HG03025 (cell line): Measurements from ENCODE around the gene TBC1D5.
A peak's percentile ranks its signal among the peaks of the same experiment; 100 is the strongest.

ENCODE experiments used
- ATAC-seq: cut with Tn5 transposase; IDR thresholded peaks from one replicate; pipeline ENCODE4 v1.9.1; 2021; ENCODE audit warnings: mild to moderate bottlenecking, moderate library complexity; ENCODE audit not compliant: unreplicated experiment, low FRiP score

The TBC1D5 gene

DNA sequence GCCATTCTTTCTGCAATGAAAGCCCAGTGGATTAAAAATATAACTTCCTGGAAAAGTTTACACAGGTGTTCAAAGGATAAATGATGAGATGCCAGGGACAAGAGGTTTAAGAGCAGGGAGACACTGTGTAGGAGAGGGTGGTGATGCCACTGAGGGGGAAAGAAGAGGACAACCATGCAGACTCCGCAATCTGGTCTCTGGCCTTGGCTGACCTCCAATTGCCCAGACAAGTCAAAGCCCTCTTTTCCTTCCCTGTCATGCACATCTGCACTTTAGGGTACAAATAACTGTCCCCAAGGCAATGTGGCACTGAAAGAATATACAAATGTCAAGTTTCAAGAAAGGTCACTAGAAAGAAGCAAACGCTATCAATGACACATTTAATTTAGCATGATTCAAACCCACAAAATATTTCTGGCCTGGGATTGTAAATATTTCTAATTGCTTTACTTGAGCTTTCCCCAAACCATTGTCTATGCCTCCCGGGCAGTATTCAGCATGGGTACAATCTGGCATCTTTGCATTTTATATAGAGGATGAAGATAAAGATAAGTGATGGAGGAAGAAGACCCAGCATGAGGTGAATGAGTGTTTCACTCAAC is 538.3 kb downstream of the TBC1D5 start:
- no peak for ATAC-seq

DNA sequence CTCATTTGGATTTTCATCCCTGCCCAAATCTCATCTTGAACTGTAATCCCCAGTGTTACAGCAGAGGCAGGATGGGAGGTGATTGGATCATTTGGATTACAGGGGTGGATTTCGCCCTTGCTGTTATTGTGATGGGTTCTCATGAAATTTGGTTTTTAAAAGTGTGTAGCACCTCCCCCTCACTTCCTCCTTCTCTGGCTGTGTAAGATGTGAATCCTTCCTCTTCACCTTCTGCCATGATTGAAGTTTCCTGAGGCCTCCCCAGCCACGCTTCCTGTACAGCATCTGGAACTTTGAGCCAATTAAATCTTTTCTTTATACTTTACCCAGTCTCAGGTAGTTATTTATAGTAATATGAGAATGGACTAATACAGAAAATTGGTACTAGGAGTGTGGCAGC is 540.9 kb downstream of the TBC1D5 start:
- ATAC-seq, result no peak

DNA sequence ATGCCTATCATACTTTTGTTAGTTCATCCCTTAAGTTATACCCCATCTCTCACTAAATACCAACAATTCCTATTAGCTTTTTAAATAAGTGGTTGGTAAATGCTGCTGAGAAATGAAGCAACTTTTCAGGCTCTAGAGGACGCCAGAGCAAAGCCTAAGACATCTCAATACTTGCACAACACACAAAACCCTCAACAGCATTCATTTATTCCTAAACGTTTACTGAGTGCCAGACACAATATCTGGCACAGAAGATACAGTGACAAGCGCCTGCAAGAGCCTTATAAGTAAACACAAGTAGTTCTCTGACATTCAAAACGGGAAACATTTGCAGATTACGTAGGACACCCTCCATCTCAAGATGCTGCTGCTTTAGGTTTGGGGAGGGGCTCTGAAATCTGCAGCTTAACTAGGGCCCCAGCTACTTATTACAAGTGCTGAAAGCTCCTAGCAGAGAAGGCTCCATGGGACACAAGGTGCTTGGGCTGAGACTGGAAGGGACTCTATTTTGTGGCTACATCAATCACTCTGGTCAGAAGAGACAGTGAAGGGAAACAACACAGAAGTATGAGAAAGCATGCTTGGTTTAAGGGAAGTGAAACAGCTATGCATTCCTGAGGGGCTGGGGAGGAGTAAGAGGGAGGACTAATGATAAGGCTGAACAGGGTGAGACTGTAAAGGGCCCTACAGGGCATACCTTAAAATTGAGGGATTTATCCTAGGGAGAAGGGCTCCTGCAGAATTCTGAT is 546.4 kb downstream of the TBC1D5 start:
- ATAC-seq, result peak; percentile 90

DNA sequence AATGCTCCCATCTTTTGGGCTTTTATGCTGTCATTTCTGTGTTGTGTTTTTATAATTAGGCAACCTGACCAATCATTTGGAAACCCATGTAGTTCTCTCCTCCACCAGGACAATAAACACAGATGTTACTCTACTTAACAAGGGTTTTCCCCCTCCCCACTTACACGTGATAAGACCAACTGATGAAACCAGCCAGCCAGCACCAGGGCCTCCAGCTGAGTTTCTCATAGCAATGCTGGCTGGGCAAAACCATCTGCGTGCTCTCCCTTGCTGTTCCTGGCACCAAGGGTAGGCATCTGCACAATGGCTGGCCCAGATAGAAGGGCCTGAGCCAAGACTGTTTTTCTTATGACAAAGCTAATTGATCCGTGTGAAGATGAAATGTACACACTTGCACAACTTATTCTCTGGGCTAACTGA is 547.2 kb downstream of the TBC1D5 start:
- peak; percentile 87 for ATAC-seq

DNA sequence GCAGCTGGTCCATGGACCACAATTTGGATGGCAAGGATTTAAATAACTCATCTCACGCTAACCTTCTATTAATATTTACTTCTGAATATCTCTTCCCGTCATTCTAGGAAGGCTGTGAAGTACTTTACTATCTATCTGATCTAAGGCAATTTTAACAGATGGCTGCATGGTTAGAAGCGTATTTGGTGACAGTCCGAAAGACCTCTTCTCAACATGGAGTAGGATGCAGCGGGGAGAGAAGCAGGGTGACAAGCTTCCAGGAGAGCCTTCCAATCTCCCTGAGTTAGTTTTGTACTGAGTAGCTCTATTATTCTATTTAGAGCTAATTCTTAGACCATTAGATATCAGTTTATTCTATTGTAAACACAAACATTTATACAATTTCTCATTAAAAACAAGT is 548.3 kb downstream of the TBC1D5 start:
- no peak for ATAC-seq

DNA sequence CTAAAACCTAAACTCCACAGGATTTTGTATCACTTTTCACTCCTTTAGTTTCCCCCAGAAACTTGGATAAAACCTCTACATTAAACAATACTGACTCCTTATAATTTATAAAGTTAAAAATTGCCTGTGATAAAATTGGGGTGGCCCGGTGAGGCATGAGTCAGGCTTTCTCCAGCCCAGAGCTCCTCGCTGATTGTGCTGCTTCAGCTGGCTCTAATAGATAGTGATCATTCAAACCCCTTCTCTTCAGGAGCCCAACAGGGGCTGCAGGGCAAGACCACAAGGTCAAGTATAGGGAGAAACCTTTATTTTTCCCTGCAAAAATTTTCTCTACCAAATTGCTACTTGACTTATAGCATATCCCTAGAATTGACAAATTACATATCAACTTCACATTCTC is 549.4 kb downstream of the TBC1D5 start:
- ATAC-seq, result no peak

DNA sequence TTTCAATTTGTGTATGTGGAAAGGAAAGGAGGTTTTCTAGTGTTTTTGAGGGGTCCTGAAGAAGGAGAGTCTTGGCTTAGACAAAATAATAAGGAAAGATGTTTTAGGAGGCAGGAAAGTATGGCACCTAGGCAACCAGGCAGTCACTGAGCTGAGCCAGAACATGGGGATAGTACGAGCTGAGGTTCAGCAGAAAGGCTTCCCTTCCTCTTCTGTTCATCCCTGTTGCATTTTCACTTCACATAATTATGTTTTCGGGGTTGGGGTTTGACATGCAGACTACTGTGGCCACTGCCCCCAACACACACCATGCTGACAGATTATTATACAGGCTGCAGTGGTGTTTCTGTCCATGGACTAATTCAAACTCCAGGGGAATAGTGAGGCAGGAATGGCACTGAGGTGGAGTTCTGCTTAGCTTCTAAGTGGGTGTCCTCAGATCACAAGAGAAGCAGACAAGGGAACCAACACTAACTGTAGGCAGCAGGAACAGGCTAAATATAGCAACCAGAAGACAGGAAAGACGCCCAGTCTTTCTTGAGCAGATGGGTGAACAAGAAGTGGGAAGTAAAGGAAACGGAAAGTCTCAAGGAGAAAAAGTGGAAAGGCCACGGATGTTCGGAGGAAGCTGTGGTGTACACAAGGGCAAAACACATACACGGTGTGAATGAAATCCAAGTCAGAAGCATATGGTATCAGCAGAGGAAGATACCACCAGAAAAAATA is 551.9 kb downstream of the TBC1D5 start:
- no peak for ATAC-seq

DNA sequence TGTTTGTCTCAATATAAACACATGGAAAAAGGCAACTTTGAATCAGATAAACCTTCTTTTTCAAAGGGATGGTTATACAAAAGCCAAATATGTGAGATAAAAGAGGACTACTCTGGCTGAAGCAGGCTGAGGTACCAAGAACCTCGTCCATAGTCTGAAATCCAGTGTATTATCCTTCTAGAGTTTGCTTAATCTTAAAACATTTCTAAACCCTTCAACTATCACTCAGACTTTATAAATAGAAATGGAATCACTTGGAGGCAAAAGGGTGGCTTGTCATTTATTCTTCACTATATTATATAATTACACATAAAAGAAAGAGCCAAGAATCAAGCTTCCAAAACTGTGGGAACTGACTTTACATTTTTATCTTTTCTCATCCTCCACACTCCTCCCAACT is 554.1 kb downstream of the TBC1D5 start:
- ATAC-seq, result no peak

DNA sequence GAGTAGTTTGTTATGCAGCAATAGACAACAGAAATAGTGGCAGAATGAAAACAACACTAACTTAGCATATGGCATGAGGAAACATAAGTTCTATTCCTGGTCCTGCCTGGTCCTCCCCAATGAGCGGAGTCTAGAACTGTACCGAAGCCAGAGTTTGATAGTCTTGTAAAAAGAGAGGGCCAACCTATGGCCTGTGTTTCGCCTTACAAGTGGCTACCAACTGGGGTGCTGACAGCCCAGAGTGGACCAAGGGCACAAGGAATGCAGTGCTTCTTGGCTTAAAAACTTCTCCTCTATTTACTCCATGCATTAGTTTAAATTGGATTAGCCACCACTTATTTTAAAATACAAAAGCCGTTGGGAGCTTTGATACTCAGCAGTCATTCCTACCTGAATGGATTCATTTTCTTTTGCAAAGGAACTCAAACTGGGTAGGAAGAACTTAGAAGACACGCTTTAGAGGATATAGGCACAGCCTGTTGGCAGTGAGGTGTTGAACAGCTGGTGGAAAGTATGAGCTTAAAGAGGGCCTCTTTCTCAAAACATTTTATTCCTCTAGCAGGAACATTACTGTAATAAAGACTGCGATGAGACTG is 554.7 kb downstream of the TBC1D5 start:
- no peak for ATAC-seq

DNA sequence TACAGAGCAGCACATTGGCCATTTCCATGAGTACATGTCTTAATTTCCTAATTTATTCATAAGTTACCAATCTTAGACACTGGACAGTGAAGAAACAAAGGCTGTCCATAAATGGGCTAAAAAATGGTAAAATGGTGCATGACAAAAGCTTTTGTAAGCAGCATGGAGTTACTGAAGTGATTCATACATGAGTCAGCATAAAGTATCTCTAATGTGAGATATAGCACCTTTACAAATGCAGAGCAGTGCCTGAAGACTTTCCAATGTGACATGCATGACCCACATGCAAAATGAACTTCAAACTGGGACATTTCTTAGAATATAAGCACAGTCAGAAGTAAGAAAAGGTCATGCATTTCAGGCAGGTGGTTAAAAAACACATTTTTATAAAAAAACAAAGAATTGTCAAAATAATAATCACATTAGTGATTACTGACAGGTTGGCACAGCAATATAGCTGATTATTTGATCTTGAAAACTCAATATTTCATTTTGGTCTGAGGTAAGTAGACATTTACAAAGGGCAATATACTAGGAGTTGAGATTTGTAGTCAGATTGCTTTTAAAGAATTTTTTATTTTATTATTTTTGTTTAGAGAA is 558.4 kb downstream of the TBC1D5 start:
- no peak for ATAC-seq

DNA sequence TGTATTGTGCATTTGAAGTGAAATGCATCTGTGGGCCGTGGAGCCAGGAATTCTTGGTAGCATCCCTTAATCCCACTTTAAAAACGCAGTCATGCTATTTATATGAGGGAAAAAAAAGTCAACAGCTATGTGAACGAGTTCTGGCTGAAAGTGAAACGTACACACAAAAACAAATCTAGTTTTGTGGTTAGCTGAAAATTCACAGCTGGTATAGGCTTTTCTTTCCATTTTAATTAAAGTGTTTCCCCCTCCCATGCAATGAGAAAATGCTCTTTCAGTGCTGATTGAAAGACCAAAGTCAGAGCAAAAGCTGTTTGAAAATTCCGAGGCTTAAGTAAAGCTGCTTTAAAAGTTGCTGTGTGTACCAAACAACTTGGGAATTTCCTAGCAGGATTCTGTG is 560.3 kb downstream of the TBC1D5 start:
- peak; percentile 53 for ATAC-seq

DNA sequence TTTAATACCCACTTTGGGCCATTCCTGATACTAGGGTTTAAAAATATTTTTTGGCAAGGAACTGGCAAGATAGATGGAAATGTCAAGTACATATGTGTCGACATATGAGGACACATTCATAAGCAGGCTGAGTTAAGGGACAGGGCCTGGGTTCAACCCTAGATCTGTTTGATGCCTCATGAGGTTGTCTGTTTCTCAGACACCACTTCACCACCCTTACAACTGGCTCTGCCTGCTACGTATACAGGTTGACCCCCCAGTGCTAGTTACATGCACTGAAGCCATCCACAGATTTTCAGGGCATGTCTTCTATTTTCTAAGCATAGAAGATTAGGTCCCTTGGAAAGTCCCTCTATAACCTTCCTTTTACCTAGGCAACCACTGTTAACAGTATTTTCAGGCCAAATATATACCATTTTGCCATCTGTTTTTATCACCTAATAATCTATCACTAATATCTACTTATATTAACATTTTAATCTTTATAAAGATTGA is 561.0 kb downstream of the TBC1D5 start:
- no peak for ATAC-seq

DNA sequence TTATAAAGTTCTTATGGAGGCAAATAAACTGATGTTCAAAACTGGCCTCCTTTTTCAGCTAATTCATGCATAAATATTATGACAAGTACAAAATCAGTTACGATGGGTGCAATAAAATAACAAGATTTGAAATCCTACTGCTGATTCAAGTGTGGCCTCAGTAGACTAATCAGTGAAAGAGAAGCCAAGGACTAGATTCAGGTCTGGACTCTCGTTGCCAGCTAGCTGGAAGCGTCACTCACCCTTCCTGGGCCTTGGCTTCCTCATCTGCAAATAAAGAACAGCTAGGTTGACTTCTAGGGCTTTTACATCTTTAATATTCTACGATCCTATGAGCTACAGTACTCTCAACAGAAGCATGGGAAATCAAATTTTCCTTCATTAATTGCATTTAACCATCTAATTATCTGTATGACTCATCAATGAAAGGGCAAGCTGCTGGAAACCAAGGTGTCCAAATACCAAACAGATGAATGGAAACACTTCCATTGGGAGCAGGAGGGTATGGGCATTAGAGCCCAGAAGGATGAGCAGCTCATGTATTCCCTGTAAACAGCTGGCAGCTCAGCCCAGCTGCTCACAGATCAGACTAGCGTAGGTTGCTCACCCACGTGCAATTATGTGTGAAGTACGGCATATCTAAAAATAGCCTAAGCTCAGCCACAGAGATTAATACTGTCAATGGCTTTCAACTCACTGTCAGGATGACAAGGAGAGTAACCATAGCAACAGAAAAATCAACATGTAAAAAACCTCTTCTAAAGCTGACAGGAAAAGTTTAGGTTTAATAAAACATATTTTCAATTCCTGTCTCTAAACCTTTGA is 562.8 kb downstream of the TBC1D5 start:
- no peak for ATAC-seq

DNA sequence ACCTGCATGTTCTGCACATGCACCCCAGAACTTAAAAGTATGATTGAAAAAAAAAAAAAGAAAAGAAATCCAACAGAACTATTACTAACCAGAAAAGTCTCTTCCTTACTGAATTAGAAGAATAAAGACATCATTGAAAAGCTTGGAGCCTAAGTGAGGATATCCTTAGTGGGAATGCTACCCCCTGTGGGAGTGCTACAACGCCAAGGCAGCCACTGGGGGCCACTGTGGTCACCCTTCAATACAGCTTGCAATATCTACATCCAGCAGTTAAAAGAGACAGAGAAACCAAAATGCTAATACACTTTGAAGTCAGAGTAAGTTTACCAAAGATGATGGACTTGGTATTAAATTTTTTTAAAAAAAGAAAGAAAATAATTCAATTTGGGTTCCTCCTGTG is 565.7 kb downstream of the TBC1D5 start:
- no peak for ATAC-seq

DNA sequence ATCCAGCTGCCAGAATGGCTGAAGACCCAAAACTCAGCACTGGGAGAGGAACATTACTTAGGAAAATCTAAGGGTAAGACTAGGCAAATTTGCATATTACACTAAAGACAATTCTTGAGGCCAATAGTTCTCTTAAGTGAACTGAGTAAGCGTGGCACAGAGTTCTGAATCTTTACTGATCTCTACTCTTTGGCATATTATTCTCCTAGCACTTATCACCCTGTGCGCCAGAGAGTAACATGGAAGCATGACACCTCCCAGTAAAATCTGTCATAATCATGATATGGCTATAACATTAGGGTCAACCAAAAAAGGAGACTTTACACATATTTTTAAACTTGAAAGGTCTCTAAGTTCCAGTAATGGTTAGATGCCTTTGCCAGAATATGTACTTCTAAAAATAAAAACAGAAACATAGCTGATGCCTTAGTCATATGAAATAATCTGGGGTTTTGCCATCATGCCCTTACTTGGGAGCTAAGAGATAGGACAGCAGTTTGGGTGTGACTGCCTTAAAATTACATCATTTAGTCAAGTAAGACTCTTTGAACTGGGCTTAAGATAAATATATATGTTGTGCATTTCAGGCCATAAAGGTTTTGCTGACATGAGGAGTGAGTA is 567.1 kb downstream of the TBC1D5 start:
- ATAC-seq, result no peak

DNA sequence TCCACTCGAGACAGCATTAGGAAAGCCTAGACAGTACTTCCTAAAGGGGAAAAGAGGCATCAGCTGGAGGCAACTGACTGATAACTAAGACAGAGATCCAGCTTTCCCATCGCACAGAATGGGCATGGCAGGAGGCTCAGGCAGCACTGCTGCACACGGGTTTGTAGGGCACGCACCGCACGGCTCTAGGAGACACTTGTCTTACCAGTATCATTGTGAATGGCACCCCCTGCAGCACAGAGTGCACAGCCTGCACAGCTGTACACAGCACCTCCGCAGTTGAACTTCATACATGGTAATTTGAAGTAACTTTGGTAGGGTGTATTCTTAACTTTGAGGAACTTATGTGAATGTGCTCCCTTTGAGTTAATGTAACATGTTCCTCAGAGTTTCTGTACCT is 576.1 kb downstream of the TBC1D5 start:
- ATAC-seq, result no peak

DNA sequence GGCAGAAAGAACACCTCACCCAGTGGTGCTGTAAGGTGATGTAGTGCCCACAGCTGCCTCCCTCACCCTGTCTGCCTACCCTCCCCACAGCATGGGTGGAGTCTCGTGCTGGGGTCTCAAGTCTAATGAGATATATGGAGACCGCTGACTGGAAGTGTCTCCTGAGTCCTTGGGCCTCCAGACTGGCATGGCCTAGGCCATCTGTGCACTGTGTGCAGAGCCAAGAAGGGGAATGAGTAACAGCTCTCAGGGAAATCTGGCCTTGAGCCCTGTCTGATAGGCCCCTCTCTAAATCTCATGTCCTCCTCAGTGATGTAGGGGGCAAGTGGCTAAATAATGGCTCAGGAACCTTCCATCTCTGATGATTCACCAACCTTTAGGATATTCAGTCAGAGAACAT is 580.3 kb downstream of the TBC1D5 start:
- ATAC-seq, result no peak

DNA sequence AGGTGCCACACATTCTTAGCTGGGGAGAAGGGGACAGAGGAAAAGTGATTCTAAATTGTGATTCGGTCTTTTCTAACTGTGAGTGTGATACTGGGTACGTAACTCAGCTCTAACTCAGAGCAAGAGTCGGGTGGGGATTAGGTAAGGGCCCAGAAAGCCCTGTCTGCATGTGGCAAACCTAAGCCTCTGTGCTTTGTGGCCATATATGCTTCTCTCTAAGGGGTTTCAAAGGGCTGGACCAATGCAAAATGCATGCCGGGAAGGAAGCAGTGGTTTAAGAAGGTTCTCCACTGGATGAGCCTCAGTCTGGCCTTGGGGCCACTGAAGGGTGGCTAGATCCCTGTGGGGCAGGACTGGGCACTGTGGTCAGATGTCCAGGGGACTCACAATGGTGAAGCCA is 581.8 kb downstream of the TBC1D5 start:
- ATAC-seq, result no peak

DNA sequence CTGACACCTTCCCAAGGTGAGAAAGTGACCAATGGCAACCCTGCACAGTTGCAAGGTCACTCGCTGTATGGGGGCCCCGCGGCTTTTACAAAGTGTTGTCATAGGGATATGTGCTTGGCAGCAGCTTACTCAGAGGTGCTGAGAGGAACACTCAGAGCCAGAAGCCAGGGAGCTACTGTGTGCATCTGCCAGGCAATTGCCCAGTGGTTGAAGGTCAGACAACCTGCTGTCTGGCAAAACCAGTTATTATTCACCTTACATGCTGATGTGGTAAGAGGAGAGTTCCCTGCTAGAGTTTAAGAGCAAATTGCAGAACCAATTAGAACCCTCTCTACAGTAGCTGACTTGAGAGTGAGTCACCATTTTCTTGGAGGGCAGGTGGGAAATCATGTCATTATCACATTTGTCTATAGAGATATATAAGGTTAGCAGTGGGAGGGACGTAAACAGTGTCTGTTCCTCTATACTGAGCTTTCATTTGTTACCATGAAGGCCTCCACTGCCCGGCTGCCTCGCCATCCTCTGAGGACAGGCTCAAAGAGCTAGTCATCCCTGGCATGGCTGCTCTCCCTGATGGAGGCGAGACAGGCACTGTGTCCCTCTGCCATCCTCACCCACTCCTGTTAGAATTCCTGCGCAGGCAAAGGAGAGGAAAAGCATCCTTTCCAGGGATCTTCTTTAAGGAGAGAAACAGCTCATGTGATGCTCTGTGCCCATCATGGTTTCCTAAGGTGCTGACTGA is 583.3 kb downstream of the TBC1D5 start:
- no peak for ATAC-seq
